ENCODE results near the gene PRRX2. TPM values are rescaled to one million over a fixed set of nuclear protein-coding genes. Genes with fewer than 3 reads are reported as not detected.

The PRRX2 gene
- total and polyA plus RNA-seq, 2 of the 13 experiments (the other 11 are each of a cell fraction or from before 2014, with no cell fraction given): 0.05 TPM; not detected in 1

DNA sequence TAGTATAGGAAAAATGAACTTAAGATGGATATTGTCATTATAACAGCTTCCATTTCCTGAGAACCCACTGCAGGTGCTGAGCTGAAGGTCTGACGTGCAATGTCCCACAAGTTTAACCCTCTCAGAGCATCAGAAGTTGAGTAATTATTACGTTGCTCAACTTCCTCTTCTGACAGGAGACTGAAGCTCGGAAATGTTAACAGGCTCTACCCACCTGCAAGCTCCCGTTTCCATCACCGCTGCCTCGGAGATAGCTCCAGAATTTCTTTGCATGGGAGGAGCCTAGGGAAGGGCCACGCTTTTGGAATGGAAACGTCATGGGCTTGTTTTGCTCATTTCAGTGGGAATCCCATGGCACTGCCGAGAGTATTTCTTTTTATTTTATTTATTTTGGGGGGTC, 40.5 kb upstream of the PRRX2 start:
- intact Hi-C loops (cut with micrococcal nuclease; ENCODE audit: unreplicated experiment) (loop anchor here (1.0 to 10.0 kb wide), 2 partner anchors 450 to 486 kb away; partner anchors contain the start of gene IER5L), in situ Hi-C loops (cut with HindIII; ENCODE audit: extremely low pct_ligation_motif_present, low pct_unique_long_range_greater_than_20kb) (loop anchor here (5.0 kb wide), 1 partner anchor 483 kb away; no protein-coding TSS in a partner anchor)
- BruUV-seq (replicated peaks): no TSS peak
- POLR2A ChIA-PET: interaction anchor here (0.8 to 4.0 kb wide), 13 partner anchors 12 to 544 kb away, joined by 3 to 50 read pairs (median 4); partner anchors contain the start of genes DOLPP1 and IER5L
- Histone ChIP-seq H4K20me1 (ENCODE audit: insufficient read depth, low read length) (peaks cover 35% of the 10 kb centered on the region), H3K27ac (ENCODE audit: extremely low read length, insufficient read depth, low read length) (peak overlapping the region; percentile 30), H3K9me3 (ENCODE audit: low read length) (no peaks in the 10 kb centered on the region), H3K4me1 (ENCODE audit: insufficient read depth, low read length) (peaks cover 69% of the 10 kb centered on the region), H3K9ac (ENCODE audit: insufficient read depth, low read depth, low read length) (peak overlapping the region; percentile 92; the same call in 1 of the 2 replicates), H3K36me3 (replicated peaks in 1 of 2; ENCODE audit: control insufficient read depth in 1 of 2, insufficient read depth in 2 of 2, low read length in 2 of 2) (peaks cover 1 to 16% of the 10 kb centered on the region in 2 experiments; a peak in 4 of 5 replicates), H3K79me2 (ENCODE audit: insufficient read depth, low read length) (peaks cover 39% of the 10 kb centered on the region), H3K4me2 (ENCODE audit: low read depth, low read length) (peak overlapping the region; percentile 80), H2AFZ (ENCODE audit: low read length) (no peak overlapping the region), H3K4me3 (replicated peaks in 1 of 3; ENCODE audit: insufficient read depth in 1 of 3, low read depth in 2 of 3, low read length in 3 of 3) (peak overlapping the region; percentile 69 to 89 (median 85)), H3K27me3 (ENCODE audit: control insufficient read depth in 1 of 2, insufficient read depth in 2 of 2, low read length in 2 of 2) (peaks cover 0 to 15% of the 10 kb centered on the region in 2 experiments; a peak in 3 of 5 replicates)
- peak; percentile 66 for DNase-seq (ENCODE audit: low spot score)
- no peak for FAIRE-seq
- WGBS (ENCODE audit: low lambda C conversion rate): 0% methylated on average over 9 of the region's 9 CpGs
- CTCF ChIA-PET (ENCODE audit: low intra/inter-chr PET ratio, low total read pairs): interaction anchor here (0.8 to 2.2 kb wide), 2 partner anchors 486 to 493 kb away, joined by 3 to 17 read pairs; no protein-coding TSS in a partner anchor
- ATAC-seq: peak; percentile 12; the same call in 1 of the 3 replicates
- TF ChIP-seq ZNF598 (CRISPR knock-in tag; IDR thresholded peaks at IDR 0.05; ENCODE audit: borderline replicate concordance) (no peak), ATRX (CRISPR knock-in tag; IDR thresholded peaks at IDR 0.05; ENCODE audit: borderline replicate concordance) (no peak), PAWR (CRISPR knock-in tag; IDR thresholded peaks at IDR 0.05; ENCODE audit: borderline replicate concordance) (no peak), ZFP36L1 (CRISPR knock-in tag; IDR thresholded peaks at IDR 0.05) (no peak), ZNF879 (CRISPR knock-in tag; IDR thresholded peaks at IDR 0.05) (no peak), DRAP1 (CRISPR knock-in tag; IDR thresholded peaks at IDR 0.05) (no peak), ZNF691 (CRISPR knock-in tag; IDR thresholded peaks at IDR 0.05; ENCODE audit: borderline replicate concordance, low read depth) (no peak), ZNF713 (CRISPR knock-in tag; IDR thresholded peaks at IDR 0.05) (no peak), TGIF2 (CRISPR knock-in tag; IDR thresholded peaks at IDR 0.05) (no peak), FOXA3 (CRISPR knock-in tag; IDR thresholded peaks at IDR 0.05) (peak; percentile 42; the same call in 1 of the 2 replicates), FOXA1 (IDR thresholded peaks at IDR 0.05) (no peak), FOXA1 (CRISPR knock-in tag; IDR thresholded peaks at IDR 0.05) (no peak), ZNF296 (CRISPR knock-in tag; conservative IDR thresholded peaks at IDR 0.05) (no peak)
- TF ChIP-seq, protein P1, sequence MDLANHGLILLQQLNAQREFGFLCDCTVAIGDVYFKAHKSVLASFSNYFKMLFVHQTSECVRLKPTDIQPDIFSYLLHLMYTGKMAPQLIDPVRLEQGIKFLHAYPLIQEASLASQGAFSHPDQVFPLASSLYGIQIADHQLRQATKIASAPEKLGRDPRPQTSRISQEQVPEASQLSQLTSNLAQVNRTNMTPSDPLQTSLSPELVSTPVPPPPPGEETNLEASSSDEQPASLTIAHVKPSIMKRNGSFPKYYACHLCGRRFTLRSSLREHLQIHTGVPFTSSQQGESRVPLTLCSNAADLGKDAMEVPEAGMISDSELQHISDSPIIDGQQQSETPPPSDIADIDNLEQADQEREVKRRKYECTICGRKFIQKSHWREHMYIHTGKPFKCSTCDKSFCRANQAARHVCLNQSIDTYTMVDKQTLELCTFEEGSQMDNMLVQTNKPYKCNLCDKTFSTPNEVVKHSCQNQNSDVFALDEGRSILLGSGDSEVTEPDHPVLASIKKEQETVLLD (CRISPR knock-in tag; IDR thresholded peaks at IDR 0.05; ENCODE audit: low read depth): no peak

All from HepG2 (cell line).